HUES64 (cell line): ENCODE data around the gene FER1L5.
A peak's percentile ranks its signal among the peaks of the same experiment; 100 is the strongest.
"Not testable (repeated sequence)": the region's sequence is repeated elsewhere in the genome, so short reads cannot be mapped to it uniquely, and the experiment has no call there.

Experiments
- H3K27ac ChIP-seq: 2 replicates; pipeline ENCODE4 v1.7.0; 2013; ENCODE audit warnings: low read depth, low read length, inconsistent platforms
- H3K27me3 ChIP-seq: 2 replicates; pipeline ENCODE4 v1.6.1; 2013; ENCODE audit warnings: mild to moderate bottlenecking, low read length; ENCODE audit not compliant: insufficient read depth
- H3K36me3 ChIP-seq: 2 replicates; pipeline ENCODE4 v1.6.1; 2013; ENCODE audit warnings: mild to moderate bottlenecking, low read length; ENCODE audit not compliant: insufficient read depth
- H3K4me1 ChIP-seq: 2 replicates; pipeline ENCODE4 v1.6.1; 2013; ENCODE audit warnings: mild to moderate bottlenecking, low read length, moderate library complexity; ENCODE audit not compliant: insufficient read depth
- H3K4me3 ChIP-seq: 2 replicates; pipeline ENCODE4 v1.5.1; 2013; ENCODE audit warnings: mild to moderate bottlenecking, low read length, moderate library complexity
- H3K9ac ChIP-seq: 2 replicates; pipeline ENCODE4 v1.6.1; 2013; ENCODE audit warnings: mild to moderate bottlenecking, low read depth, low read length
- H3K9me3 ChIP-seq: 2 replicates; pipeline ENCODE4 v1.6.1; 2013; ENCODE audit warnings: low read depth, low read length; ENCODE audit not compliant: insufficient read depth
- WGBS: fragments of 150-250, 120-280 bp; methylation state at CpG from one replicate; pipeline ENCODE4 v1.1.7; 2013; ENCODE audit warnings: missing lambda C conversion rate; 5-methylcytosine and 5-hydroxymethylcytosine counted together

The FER1L5 gene

DNA sequence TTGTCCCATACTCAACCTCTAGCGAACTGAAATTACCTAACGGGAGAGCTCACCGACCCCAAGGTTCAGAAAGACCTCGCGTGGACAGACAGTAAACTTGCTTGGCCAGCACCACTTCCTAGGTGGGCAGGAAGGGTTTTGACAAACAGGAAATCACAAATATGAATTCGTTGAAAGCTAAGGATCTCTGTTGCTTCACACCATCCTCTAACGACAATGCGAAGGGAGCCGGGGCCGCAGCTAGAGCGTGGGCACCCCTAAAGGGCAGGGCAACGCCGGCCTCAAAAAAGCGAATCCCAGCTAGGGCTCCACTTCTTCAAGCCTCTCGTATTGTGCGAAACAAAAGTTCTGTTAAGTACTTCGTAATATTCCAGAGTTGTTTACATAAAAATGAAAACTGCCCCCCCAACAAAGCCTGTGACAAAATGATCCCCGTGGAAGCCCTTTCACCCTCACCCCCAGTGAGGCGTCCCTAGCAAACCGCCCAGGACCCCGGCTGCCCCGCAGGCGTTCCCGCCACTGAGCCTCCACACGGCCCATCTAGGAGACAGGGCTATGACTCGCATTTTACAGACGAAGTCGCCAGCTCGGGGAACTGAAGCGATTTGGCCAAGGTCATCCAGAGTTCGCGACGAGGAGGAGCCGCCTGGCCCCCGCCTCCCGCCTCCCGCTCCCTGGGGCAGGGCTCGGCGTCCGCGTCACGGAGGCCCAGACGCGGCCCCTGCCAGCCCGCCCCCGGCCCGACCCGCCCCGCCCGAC is 5.0 kb upstream of the FER1L5 start:
- H3K4me3 ChIP-seq = peak overlapping the region; percentile 98
- H3K9ac ChIP-seq = peak overlapping the region; percentile 80
- peak overlapping the region; percentile 50; the same call in 1 of the 2 replicates for H3K27ac ChIP-seq
- H3K27me3 ChIP-seq = no peaks in the 10 kb centered on the region
- peaks cover 28% of the 10 kb centered on the region for H3K36me3 ChIP-seq
- H3K4me1 ChIP-seq = peaks cover 7% of the 10 kb centered on the region; the same call in 1 of the 2 replicates
- no peaks in the 10 kb centered on the region for H3K9me3 ChIP-seq
- WGBS = 3% methylated on average over 50 of the region's 50 CpGs

DNA sequence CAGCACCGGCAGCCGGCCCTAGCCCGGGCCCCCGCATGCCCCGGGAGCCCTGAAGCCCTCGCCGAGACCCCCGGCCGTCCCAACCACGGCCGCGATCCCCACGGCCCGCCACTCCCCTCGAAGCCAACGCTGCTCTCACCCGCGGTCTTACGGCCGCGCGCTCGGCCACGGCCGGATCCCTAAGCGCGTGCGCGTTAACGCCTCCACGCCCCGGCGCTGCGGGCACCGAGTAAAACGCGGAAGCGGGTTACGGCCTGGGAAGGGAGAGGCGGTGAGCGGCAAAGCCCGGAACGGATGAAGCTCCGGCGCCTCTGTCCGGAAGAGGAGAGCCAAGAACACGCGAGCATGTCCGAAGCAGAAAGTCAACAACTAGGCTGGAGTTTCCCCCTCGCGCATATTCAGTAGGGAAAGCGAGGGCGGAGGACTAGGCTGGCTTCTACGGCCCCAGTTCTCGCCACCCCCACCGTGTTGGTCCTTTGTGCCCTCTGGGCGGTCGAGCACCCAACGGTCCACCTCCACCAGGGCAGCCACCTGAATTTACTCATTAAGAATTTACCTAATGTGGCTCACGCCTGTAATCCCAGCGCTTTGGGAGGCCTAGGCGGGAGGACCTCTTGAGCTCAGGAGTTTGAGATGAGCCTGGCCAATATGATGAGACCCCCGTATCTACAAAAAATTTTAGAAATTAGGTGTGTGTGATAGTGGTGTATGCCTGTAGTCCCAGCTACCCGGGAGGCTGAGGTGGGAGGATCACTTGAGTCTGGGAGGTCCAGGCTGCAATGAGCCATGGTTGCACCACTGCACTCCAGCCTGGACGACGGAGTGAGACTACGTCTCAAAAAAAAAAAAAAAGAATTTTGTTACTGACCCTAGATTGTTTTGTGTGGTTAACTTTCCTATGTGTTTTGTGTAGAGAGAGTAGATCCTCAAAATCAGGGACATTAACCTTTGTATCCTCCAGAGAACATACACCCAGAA is 4.1 kb upstream of the FER1L5 start, which contains the start of gene KANSL3:
TSS of gene KANSL3 (minus strand) at position 169 of the 978 bp plus-strand sequence. CDS start 1,177 bp downstream, outside the sequence.
- Histone ChIP-seq H3K27me3 (no peaks in the 10 kb centered on the region), H3K9me3 (no peaks in the 10 kb centered on the region), H3K9ac (peak within 1 kb of the TSS; percentile 80), H3K4me3 (peak within 1 kb of the TSS; percentile 98), H3K36me3 (peaks cover 28% of the 10 kb centered on the region), H3K27ac (peak within 1 kb of the TSS; percentile 50; the same call in 1 of the 2 replicates), H3K4me1 (peaks cover 7% of the 10 kb centered on the region; the same call in 1 of the 2 replicates)
- 10% methylated on average over 67 of the region's 67 CpGs for WGBS

DNA sequence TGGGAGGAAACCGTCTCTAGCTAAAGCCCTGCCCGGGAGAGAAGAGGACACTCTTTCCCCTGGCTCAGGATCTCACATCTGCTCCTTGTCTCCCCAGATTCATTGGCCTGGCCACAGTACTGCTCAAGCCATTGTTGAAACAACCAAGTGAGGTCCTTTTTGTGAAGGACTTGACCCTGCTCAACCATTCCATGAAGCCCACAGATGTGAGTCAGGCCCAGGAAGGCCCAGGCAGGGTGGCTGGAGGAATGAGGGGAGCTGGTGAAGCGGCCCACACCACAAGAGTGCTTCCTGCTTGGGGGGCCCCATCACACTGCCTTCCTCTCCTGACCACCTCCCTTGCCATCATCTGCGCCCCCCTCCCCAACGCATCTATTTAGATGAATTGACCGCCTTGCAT is 5.1 kb downstream of the FER1L5 start:
- Histone ChIP-seq H3K36me3 (no peaks in the 10 kb centered on the region), H3K27me3 (no peaks in the 10 kb centered on the region), H3K9me3 (no peaks in the 10 kb centered on the region), H3K9ac (no peak overlapping the region), H3K4me3 (no peak overlapping the region), H3K27ac (no peak overlapping the region), H3K4me1 (no peaks in the 10 kb centered on the region)
- 93% methylated on average over 6 of the region's 6 CpGs for WGBS

DNA sequence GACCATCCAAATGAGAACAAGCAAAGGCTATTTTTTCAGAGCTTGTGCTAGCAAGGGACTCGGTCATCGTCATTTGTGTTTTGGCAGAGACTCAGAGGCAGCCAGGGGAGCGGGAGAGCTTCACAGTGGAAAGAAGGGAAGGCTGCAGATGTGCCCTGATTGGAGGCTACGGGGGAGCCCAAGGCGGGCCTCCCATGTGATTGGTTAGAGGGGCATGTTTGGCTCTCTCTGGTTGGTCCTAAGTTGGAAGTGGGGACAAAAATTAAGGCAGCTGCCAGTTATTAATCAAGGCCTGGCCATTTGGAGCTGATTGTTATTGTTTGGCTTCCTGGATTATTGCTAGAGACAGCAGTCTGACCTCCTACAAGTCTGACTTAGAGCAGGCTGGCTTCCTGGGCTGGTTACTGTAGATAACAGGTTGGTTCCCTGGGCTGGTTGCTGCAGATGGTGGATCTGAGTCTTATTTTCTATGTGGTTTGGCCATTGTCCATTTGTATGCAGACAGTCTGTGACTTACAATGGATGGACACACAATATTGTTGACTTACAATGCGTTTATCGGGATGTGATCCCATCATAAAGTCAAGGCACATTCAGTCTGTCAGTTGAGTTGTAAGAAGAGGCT is 5.9 kb downstream of the FER1L5 start:
- Histone ChIP-seq H3K27me3 (no peaks in the 10 kb centered on the region), H3K4me3 (no peak overlapping the region), H3K4me1 (no peaks in the 10 kb centered on the region), H3K9ac (no peak overlapping the region), H3K9me3 (no peaks in the 10 kb centered on the region), H3K36me3 (no peaks in the 10 kb centered on the region), H3K27ac (no peak overlapping the region)
- 94% methylated on average over 7 of the region's 7 CpGs for WGBS

DNA sequence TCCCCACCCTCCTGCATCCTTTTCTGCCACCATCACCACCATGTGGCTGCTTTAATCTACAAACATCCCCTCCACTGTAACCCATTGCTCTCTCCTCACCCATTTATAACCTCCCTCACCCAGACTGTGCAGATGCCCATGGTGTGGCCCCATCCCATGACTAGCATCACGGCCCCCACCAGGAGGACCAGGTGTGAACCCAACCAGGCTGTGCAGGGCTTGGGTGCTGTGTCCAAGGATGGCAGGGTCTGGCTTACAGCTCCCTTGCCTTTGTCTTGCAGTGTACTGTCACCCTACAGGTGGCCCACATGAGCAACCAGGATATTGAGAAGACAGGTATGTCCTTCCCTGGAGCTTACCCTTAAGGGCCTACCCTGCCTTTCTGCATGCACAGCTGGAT is 6.8 kb downstream of the FER1L5 start:
- H3K9me3 ChIP-seq = no peaks in the 10 kb centered on the region
- no peak overlapping the region for H3K27ac ChIP-seq
- no peak overlapping the region for H3K4me3 ChIP-seq
- H3K9ac ChIP-seq = no peak overlapping the region
- H3K4me1 ChIP-seq = no peaks in the 10 kb centered on the region
- no peaks in the 10 kb centered on the region for H3K27me3 ChIP-seq
- 92% methylated on average over 1 of the region's 1 CpG for WGBS
- H3K36me3 ChIP-seq = no peaks in the 10 kb centered on the region

DNA sequence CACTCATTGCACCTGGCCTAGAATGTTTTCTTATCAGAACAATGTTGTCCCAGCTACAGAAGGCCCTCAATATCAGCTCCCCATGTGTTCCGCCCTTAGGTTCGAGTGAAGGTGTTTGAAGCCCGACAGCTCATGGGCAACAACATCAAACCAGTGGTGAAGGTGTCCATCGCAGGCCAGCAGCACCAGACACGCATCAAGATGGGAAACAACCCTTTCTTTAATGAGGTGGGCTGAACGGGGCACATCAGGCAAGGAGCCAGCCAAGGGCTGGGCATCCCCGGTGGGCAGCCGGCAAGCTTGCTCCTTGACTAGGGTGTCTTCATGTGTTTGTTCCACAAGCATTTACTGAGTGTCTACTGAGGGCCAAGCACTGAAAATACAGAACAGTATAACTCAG is 9.2 kb downstream of the FER1L5 start:
- H3K4me1 ChIP-seq = no peaks in the 10 kb centered on the region
- 91% methylated on average over 8 of the region's 8 CpGs for WGBS
- H3K27me3 ChIP-seq = no peaks in the 10 kb centered on the region
- H3K4me3 ChIP-seq = no peak overlapping the region
- no peaks in the 10 kb centered on the region for H3K9me3 ChIP-seq
- no peak overlapping the region for H3K9ac ChIP-seq
- no peaks in the 10 kb centered on the region for H3K36me3 ChIP-seq
- H3K27ac ChIP-seq = no peak overlapping the region

DNA sequence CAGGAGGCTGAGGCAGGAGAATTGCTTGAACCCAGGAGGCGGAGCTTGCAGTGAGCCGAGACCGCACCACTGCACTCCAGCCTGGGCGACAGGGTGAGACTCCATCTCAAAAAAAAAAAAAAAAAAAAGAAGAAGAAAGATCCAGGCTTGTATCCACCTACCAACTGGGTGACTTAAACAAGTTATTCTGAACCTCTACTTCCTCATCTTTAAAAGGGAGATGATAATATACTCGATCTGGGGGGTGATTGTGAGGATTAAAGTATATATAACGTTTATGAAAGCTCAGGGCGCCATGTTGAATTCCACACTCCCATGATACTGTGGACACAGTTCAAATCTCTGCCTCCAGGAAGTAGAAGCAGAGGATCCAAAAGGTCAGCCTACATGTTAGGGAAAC is 12.2 kb downstream of the FER1L5 start:
- not testable (repeated sequence) for H3K27me3 ChIP-seq, H3K27ac ChIP-seq, H3K4me3 ChIP-seq, H3K4me1 ChIP-seq, H3K36me3 ChIP-seq, H3K9ac ChIP-seq, H3K9me3 ChIP-seq
- WGBS = 90% methylated on average over 5 of the region's 7 CpGs

DNA sequence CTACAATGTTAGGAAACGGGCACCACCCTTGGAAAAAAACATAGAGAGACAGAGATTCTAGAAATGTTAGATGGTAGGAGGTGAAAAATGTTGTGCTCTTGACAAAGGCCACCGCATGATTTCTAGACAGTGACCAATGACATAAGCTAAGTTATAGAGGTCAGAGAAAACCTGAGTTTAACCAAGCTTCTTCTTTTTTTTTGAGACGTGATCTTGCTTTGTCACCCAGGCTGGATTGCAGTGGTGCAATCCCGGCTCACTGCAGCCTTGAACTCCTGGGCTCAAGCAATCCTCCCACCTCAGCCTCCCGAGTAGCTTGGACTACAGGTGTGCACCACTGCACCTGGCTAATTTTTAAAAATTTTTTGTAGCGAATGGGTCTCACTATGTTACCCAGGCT is 13.0 kb downstream of the FER1L5 start:
- WGBS = 94% methylated on average over 6 of the region's 6 CpGs

DNA sequence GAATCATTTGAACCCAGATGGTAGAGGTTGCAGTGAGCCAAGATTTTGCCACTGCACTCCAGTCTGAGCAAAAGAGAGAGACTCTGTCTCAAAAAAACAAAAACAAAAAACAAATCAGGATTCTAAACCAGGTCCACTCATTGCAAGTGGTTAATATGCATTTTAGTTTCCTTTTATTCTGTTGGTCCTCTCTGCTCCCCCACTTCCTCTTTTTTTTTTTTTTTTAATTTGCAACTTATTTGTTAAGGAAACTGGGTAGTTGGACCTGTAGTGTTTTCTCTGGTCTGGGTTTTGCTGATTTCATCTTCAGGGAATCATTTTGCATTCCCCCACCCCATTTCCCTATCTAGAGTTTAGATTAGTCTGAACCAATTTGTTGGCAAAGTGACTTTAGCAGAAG is 14.0 kb downstream of the FER1L5 start:
- no peak overlapping the region for H3K9ac ChIP-seq
- H3K9me3 ChIP-seq = no peaks in the 10 kb centered on the region
- no peaks in the 10 kb centered on the region for H3K36me3 ChIP-seq
- no peaks in the 10 kb centered on the region for H3K4me1 ChIP-seq
- no peak overlapping the region for H3K4me3 ChIP-seq
- H3K27ac ChIP-seq = no peak overlapping the region
- H3K27me3 ChIP-seq = no peaks in the 10 kb centered on the region

More for the DNA sequence above, 13.0 kb downstream of the FER1L5 start:
- H3K4me3 ChIP-seq = no peak overlapping the region
- no peaks in the 10 kb centered on the region for H3K4me1 ChIP-seq
- H3K27ac ChIP-seq = no peak overlapping the region
- H3K27me3 ChIP-seq = no peaks in the 10 kb centered on the region
- H3K9ac ChIP-seq = no peak overlapping the region
- no peaks in the 10 kb centered on the region for H3K9me3 ChIP-seq
- H3K36me3 ChIP-seq = no peaks in the 10 kb centered on the region

DNA sequence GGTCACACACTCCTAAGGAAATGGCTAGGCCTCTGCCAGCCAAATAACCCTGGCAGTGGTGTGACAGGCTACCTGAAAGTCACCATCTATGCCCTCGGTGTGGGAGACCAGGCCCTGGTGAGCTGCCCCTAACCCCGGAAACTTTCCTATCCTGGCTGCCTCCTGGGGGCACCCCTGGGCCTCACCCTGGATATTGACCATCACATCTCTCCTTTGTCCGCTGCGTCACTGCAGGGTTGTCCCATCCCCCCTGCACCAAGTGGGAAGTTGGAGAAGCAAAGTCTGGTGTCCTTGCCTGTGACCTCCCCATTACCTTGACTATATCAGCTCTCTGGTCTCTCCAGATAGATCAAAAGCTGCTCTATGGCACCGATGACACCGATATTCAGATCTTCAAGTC is 18.8 kb downstream of the FER1L5 start:
- Histone ChIP-seq H3K9ac (no peak overlapping the region), H3K4me3 (no peak overlapping the region), H3K4me1 (no peaks in the 10 kb centered on the region), H3K27ac (no peak overlapping the region), H3K36me3 (no peaks in the 10 kb centered on the region), H3K27me3 (no peaks in the 10 kb centered on the region), H3K9me3 (peaks cover 6% of the 10 kb centered on the region; the same call in 1 of the 2 replicates)
- WGBS = 95% methylated on average over 6 of the region's 6 CpGs

DNA sequence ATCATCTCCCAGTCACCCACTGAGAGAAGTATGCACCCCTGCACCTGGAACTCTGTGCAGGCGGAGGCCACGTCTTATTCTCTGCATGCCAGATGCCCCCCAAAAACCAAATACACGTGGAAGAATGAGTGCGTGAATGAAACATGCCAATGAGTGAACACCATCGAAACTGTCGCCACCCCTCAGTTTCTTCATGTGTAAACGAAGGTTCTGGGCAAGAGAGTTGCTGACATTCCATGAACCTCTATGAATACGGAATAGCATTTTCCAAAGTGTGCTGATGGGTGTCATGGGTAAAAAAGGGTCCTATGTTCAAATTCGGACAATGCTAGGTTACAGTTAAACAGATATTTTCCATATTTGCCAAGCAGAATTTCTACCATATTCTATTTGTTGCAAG is 19.8 kb downstream of the FER1L5 start:
- H3K9me3 ChIP-seq = peaks cover 6% of the 10 kb centered on the region; the same call in 1 of the 2 replicates
- no peaks in the 10 kb centered on the region for H3K27me3 ChIP-seq
- no peaks in the 10 kb centered on the region for H3K4me1 ChIP-seq
- no peak overlapping the region for H3K9ac ChIP-seq
- 90% methylated on average over 9 of the region's 9 CpGs for WGBS
- H3K36me3 ChIP-seq = no peaks in the 10 kb centered on the region
- H3K27ac ChIP-seq = no peak overlapping the region
- no peak overlapping the region for H3K4me3 ChIP-seq
